DMS114 treated with DMSO at 0.1 percent for 48 hours (cell line): Measurements from ENCODE around the gene ACOT12.
"Not testable (repeated sequence)": the region's sequence is repeated elsewhere in the genome, so short reads cannot be mapped to it uniquely, and the experiment has no call there.

Experiments used
- DNase-seq: peaks from one replicate; lab custom pipeline; 2025; ENCODE audit not compliant: unreplicated experiment; lab: John Stamatoyannopoulos, UW

The ACOT12 gene

GRCh38 chr5:81297531-81297930, 96.4 kb downstream of the ACOT12 start:
- DNase-seq: no peak

GRCh38 chr5:81294021-81294420, 99.9 kb downstream of the ACOT12 start:
- not testable (repeated sequence) for DNase-seq

- no peak for DNase-seq
Observed at GRCh38 chr5:81292130-81292529, 101.8 kb downstream of the ACOT12 start.

GRCh38 chr5:81290146-81290545, 103.8 kb downstream of the ACOT12 start:
- no peak for DNase-seq

- no peak for DNase-seq
Observed at GRCh38 chr5:81288021-81288433, 105.9 kb downstream of the ACOT12 start.

GRCh38 chr5:81286059-81286617, 107.8 kb downstream of the ACOT12 start:
- DNase-seq: no peak

GRCh38 chr5:81283976-81284375, 110.0 kb downstream of the ACOT12 start:
- no peak for DNase-seq
